HG03378 (cell line): ENCODE results near the gene PAX3.

Experiments used
- ATAC-seq: cut with Tn5 transposase; IDR thresholded peaks from one replicate; pipeline ENCODE4 v1.9.1; 2021; ENCODE audit warnings: mild to moderate bottlenecking, moderate library complexity; ENCODE audit not compliant: unreplicated experiment

PAX3 gene

DNA sequence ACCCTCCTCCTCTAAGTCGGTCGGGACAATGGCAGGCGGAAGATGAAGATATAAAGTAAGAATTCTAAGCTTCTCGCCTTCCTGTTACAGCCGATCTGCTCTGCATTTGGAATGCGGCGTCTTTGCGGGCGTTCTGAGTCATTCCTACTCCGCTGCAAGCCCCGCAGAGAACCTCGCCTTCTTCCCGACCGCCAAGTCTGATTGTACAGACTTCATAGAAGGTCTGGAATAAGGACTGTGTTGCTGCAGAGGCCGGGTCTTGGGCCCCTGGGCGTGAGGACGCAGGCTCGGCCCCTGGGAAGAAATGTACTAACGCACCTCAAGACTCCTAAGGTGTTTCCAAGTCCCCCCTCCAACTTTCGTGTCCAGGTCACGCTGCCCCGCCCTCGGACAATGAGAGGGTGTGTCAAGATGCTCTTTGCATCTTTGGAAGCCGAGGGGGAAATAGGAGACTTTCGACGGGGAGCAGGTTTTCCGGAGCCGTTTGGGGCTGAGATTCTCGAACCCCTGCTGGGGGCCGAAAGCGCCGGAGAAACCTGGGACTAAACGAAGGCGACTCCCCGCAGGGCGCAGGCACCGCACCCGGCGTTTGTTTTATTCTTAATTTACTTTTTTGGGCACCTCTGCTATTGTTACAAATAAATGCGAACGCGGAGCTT lies 12.7 kb upstream of the PAX3 start:
- no peak for ATAC-seq

DNA sequence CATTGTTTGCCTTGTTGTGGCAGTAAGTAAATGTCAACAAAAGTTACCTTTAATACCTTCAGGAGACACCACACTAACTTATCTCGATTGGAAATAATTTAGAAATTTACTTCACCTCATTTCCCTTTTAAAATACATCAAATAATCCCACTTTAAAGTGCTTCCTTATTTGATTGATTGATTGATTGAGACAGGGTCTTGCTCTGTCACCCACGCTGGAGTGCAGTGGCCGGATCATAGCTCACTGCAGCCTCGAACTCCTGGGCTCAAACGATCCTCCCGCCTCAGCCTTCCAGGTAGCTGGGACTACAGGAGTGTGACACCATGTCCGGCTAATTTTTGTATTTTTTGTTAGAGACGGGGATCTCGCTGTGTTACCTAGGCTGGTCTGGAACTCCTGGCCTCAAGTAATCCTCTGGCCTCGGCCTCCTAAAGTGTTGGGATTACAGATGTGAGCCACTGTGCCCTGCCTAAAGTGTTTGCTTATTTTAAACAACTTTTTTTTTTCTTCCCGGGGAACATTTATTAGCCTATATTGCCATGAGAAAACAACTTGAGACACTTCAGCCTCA lies 12.0 kb upstream of the PAX3 start:
- no peak for ATAC-seq

DNA sequence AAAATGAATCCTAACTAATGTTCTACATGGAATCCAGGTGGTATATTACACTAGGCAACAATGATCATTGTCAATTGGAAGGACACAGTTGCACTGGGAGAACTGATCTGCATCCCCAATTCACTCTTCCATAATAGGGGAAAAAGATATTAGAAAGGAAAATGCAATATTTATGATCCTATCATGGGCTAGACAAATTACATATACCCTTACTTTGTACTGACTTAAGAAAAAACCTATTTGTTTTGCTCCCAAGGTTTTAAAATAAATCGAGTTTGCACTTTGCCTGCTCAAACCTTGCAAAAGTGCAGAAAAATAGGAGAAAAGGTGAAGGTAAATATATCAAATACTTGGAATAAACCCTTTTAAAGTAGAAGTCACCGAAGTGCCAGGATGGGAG lies 11.0 kb upstream of the PAX3 start:
- no peak for ATAC-seq

DNA sequence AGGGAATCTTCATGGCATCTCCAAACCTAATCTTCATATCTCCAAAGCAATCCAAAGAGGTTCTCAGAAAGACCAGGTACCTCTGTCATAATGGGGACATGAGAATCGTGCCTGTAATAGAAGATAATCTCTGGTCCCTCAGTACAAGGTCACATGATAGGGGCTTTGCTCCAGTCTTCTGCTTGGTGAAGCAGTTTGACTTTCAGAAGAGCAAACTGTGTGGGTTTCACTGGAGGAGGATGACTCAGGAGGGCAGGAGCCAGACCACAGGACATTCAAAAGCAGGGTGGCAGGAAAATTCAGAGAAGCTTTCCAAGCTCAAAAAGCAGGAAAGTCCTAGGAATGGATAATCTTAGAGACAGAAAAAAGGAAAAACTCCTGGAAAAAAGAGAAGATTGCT lies 10.6 kb upstream of the PAX3 start:
- ATAC-seq, result no peak

DNA sequence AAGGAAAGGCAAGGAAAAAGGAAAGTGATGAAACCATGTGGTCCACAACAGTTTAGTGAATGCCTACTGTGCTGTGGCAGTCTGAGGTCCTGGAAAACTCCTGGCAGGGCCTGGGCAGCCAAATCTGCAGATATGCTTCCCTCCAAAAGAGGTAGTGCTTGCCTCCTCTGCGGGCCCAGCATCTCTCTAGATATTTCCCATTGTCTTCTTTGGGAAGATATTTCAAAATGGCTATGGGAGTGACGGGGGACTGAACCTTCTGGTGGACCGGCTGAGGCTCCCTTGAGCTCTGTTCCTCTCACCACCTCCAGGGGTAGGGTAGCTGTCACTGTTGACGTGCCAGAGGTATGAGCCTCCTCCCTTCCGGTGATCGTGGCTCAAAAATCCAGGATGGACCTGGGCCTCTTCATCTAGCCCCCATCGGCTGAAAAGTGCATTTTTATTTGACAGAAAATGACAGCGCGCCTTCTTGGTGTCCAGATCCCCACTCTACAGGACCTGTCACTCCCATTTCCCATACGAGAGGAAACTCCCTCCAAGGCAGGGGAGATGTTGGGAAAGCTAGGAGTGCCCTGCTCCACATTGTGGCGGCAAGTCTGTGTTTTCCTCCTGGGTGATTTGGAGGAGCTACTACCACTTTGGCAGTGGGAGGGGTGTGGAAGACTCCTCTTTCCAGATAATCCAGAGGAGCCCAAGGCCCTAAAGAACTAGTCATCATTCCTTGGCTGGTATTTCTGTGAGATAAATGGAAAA lies 9.4 kb upstream of the PAX3 start:
- no peak for ATAC-seq

DNA sequence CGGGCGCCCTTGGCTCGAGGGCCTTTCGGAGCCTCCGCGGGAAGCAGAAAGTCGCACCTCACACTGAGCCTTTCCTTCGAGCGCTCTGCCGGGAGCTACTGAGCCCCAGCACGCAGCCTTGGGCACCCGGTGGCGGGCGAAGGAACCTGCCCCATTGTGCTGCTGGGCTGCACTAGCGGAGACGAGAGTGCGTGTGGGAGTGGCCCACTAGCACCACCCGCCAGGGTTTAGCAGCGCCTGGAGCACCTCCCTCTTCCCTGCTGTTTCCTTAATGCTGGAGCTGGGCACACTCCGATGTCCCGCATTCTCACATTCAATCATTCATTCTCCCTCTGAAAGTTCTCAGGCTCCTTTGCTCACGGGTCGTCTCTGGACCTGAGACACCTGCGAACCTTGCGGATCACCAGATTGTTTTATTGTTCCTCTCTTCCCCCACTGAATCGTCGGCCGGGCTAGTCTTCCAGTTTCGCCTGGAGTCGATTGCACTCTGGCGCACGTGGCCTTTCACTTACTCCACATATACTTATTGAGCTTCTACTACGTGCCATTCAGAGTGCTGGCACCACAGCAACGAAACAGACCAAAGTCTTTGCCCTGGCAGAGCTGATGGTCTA lies 8.5 kb upstream of the PAX3 start:
- ATAC-seq, result no peak

DNA sequence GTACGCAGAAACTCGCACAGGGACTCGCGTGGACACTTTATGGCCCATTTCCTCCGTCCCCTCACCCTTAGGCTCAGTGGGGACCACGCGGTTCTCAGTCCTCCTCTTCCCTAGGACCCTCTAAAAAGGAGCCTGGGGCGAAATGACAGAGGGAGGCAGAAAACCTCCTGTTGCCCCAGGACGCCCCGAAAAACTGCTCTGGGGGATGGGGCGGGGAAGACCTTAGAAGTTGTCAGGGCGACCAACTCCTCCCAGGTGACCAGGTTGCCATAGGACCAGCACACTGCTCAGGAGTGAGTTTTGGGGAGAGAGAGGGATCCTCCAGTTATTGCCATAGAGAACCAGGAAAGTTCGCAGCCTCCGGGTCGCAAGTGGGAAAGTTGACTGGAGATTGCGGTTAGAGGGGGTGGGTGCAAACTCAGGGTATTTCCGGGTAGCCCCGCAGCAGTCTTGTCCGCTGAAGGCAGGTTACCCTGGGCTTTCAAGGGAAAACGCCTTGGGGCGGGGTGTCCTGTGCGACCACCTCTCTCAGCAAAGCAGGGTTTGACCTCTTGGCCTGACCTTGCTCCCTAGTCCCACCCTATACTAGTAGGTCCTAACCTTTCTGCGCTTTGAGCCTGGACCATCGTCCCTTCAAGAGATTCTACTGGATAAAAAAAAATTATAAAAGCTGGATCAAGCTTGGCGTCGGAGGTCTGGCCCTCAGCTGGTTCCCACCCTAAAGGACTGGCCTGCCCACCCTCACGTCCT lies 7.8 kb upstream of the PAX3 start:
- no peak for ATAC-seq

DNA sequence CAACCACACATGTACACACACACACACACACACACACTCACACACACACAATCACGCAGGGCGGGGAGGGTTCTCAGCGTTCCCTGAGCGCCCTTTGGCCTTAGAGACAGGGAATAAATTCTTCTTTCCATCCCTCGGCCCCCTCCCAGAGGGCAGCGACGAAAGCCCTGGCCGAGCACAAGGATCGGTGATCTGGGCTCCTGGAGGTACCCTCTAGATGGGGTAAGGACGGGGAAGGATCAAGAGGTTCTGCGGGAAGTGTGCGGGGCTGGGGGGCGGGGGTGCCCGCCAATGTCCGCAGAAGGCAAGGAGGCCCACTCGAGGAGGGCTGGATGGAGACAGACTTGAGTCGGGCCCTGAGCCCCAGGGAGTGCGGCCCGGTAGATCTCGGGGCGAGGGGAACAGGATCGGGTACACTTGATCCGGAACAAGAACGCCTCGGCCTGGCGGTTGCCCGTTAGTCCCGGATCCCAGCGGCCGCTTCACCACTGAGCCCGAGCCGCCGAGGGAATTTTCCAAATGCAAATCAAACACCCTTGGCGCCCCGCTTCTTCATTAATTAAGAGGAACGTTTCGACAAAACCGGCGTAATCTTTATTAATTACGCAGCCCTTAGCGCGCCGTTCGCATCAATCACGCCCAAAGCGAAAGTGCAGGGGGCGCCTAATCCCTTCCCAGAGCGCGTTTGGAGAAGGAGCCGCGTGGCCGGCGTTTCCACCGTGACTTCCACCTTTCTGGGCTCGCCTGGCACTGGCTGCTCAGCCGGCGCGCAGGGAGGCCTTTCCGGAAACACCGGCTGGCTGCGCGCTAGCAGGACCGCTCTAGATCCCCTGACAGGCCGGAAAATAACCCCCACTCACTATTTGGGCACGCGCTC lies 7.0 kb upstream of the PAX3 start:
- no peak for ATAC-seq

DNA sequence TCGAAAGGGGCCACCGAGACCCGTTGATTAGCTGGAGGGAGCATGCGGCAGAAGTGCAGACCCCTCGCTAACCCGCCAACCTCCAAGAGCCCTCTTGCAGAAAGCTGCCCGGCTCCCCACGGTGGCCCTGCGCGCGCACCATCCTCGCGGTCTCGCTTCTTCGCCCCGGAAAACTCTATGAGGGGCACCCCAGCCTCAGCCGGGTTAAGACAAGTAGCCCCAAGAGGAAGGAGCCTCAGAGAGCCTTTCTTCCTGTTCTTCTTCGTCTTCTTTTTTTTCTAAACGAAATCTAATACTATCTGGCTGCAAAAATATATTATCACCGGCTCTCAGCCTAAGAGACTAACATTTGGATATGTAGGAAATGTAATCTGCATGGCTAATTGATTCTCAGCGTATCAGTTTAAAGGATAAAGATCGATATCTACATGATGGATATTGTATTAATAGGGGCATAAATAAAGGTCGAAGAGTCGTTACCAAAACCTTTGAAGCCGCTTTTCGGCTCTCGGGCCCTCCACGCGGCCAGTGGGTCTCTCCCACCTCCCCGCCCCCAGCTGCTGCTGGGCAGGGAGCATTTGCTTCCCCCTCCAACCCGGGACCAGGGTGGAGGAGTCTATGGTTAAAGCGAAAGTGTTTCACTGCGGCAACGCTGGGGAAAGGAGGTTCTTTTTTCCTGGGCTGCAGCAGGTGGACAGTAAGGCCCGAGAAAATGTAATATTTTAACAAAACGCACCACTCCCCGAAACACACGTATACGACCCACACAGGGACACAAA lies 6.1 kb upstream of the PAX3 start:
- ATAC-seq, result no peak

DNA sequence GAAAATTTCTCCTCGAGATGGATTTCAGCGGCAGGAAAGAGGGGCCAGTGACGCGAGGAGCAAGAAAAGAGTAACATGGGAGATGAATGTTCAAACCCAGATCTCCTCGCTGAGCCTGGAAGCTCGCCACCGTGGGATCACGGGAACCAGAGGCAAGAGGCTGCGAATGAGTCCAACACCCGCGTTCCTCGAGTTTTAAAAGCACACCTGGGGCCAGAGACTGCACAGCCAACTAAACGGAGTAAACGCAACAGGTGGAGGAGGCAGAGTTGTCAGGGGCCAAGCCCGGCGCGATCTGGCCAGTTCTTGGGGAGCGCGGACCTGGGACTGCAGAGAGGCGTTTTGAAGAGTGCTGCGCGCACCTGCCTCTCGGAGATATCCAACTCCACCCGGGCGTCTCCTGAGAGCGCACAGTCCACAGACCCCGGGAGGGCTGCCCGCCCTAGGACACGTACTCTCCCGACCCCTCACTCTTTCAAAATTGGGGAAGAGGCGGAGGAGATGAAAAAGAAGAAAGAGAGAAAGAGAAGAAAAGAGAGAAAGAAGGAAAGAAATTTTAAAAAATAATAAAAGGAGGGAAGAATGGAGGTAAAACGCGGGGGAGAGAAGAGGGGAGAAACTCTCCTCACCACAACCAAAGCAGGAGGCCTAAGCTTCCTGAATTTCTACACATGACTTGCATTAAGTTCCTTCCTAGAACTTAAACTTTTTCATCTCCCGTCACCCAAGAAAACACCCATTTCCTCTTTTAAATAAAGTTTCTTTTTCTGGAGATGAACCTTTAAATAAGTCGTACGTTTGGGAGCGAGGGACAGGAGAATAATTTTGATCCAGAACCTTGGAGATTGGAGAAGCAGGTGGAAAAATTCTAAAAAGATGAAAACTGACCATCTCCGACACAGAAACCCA lies 5.3 kb upstream of the PAX3 start:
- ATAC-seq, result no peak

DNA sequence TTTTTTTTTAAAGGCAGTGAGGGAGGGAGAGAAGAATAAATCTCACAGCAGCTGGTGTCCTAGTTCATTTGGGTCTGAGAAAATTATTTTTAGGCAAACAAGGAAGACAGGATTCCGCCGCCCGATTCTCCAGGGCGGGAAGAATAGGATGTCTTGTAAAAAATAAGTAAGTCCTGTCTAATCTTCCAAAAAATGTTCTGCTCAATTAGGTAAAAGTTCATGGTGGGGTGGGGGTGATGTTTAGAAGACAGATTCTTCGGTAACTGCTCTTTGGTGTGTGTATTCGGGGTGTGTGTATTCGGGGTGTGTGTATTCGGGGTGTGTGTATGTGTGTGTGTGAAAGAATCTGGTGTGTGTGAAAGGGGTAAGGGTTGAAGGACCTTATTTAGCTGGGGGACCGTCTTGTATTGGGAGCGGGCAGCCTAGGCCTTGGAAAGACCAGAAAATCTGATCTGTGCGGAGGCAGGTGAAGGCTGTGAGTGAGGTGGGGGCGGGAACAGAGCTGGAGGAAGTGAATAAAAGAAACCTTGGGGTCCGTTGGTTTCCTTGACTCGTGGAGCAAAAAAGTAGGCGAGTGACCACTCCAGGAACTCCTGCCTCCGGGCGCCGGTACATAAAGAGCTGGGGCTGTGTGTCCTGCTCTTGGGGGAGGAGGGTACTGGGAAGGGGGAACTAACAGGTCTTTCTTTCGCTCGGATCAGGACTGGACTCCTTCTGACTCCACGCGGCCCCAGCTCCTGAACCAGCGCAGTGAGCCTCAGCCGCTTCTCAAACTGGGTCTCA lies 4.4 kb upstream of the PAX3 start:
- no peak for ATAC-seq

DNA sequence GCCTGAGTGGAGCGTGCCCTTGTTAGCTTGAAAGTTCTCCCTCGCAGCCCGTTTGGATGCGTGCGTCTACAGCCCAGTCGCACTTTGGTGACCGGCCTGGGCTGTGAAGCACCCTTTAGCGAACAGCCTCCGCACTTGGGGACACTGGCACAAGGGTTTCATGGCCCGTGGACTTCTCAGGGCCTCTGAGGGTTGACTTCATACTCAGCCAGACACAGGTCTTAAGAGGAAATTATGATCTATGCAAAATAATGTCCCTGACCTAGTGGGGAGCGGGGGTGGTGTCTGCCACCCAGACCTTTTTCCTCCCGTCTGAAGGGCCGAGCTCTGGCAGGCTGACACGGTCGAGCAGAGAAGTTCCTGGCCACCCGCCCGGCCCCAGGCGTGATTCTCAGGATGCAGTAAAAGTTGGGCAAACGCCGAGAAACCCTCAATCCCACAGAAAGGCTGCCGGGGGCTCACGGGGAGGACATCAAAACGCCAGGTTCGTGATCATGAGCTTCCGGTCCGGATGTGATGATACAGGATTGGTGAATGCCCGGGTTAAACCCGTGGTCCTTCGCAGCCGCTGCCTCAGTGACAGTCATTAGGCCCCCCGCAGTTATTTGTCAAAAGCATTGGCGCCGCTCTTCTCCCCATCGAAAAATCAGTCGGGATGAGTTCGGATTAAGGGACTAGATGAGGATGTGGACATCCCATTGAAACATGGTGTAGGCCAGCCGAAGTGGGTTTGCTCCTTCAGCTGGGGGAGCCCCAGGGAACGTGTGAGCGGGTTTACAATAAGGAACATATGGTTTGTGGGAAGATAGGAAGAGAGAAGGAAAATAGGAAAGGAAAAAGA lies 3.6 kb upstream of the PAX3 start:
- ATAC-seq, result no peak

DNA sequence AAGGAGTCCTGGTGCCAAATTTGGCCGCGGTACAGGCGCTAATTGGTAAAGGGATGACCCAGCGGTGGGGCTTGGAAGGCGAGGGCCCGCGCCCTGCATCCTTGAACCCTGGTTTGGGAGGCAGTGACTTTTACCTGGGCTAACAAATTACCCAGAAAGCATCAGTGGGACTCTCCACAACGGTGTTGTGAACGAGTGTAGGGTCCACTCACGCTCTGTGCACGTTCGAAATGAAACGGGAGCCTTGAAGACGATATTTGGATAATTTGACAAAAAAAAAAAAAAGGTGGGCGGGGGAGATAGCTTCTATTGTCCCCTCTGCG lies 3.0 kb upstream of the PAX3 start:
- ATAC-seq, result no peak

DNA sequence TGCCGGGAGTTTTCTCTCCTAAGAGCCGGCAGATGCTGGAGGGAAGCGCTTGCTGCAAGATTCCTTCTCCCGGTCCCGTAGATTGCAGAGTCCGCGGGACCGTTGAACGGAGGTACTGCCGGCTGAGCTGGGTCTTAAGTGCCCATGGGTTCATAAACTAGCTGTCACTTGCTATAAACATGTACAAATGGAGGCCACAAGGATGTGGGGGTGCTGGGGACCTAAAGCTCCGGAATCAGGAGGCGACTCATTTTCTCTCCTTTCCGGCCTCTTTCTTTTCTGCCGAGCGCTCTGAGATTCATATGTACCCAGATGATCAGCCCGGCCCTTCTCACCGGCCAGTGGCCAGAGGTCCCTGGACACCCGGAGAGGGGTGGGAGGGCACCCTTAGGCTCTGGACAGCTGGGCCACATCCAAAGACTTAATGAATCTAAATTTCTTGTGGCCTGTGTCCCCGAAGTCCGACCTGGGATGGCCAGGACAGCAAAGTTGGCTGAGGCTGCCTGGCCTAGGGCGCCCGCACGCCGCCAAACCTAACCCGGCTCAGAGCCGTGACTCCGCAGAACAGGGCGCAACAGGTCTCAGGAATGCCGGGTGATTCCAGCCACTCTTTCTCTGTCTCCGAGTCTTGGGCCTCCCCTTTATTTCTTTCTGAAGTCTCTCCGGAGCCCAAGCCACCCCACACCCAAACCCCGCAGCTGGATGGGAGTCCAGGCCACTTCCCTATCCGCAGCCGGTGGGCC lies 2.4 kb upstream of the PAX3 start:
- ATAC-seq, result no peak

DNA sequence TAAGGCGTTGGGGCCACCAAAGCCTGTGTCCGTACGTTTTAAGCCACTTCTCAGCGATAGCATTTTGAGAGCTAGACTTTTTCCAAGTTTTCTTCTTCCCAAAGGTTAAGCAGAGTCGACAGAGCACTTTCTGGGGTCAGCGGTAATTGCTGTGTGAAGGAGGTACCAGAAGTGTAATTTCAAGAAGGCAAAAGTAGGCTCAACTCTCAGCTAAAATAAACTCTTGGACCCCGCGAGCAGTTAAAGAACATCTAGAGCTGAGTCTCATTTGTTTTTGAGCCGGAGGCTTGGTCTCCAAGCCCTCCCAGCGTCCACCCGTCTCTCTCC lies 1.9 kb upstream of the PAX3 start:
- no peak for ATAC-seq

DNA sequence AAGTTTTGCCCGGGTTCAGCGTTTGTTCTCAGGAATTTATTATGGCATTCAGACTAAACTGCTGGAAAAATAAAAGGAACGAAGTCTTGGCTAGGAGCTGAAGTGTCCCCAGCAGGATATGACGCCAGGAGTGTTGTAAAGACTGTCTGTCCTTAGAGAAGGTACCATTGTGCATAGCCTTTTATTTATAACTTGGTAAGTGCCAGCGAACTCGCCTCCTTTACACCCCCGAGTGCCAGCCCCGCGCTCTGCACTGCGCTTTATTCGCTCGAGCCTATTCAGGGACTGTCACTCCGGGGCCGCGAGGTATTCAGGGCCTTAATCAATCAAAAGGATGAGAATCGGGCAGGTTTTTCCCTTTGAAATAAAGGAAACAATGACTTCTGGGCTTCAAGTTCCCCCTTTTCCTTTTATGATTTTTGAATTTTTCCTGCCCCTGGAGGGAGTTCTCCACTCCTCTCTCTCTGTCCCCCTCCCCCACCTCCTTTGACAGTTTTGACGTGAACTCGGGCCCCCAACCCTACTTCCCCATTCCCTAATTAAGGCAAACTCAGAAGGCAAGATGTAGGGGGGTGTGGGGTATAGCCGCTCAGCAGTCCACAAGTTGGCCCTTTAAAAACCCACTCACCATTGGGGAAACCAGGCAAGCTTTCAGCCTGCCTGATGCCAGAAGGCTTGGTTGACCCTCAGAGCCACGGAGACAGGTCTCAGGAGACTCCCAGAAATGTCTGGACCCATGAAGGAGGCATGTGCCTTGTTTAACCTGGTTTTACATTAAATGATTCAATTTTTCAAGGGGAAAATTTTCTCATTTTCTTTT lies 1.3 kb upstream of the PAX3 start:
- no peak for ATAC-seq
